ENCODE results near the gene SDSL. TPM values are rescaled to one million over a fixed set of nuclear protein-coding genes. Genes with fewer than 3 reads are reported as not detected.

The SDSL gene
- total RNA-seq, 1 donor from 2014 or later: 93.0 TPM

DNA sequence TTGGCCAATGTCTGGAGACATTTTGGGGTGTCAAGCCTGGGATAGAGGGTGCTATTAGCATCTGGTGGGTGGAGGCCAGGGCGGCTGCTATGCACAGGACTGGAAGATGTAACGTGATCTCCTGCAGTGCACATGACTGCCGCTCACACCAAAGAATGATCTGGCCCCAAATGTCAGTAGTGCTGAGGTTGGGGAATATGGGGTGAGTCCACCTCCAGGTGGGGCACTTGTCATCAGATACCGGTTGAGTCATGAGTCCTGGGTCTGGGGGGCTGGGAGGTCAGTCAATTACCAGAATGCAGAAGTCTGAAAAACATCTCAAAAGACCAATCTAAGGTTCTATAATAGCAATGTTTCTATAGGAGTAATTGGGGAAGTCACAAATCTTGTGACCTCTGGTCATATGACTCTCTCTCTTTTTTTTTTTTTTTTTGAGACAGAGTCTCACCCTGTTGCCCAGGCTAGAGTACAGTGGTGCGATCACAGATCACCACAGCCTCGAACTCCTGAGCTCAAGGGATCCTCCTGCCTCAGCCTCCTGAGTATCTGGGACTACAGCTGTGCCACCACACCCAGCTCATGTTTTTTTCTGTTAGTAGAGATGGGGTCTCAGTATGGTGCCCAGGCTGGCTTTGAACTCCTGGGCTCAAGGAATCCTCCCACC lies 6.0 kb upstream of the SDSL start:
- ATAC-seq: peak; percentile 4

GRCh38 chr12:113418213-113418879 lies 3.8 kb upstream of the SDSL start:
- DNase-seq (ENCODE audit: low spot score) (peak; percentile 97), ATAC-seq (peak; percentile 67)

More for the DNA sequence above, 6.0 kb upstream of the SDSL start:
- no peak for DNase-seq (ENCODE audit: low spot score)

DNA sequence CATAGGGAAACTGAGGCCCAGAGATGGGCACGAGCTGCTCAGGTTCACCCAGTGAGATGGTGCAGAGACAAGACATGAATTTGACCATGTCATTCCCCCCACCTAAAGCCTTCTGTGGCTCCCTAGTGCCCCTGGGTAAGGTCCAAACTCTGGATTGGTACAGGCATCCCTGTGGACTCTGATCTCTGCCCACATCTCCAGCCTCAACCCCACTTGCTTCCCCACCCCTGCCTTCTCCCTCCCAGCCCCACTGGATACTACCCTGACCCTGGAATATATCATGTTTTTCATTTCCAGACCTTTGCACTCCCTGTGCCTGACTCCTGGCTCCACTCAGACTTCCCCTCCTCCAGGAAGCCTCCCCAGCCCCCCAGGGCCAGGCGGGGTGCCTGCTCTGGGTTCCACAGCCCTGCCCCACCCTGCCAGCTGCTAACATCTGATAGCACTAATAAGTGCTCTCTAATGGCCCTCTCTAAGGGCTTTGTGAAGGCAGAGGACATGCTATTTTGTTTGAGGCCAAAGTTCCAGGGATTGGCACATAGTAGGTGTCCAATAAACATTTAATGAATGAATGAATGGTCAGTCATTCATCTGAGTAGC lies 1.1 kb upstream of the SDSL start:
- DNase-seq (ENCODE audit: low spot score): peak; percentile 73

GRCh38 chr12:113422886-113423669 lies 898 bp downstream of the SDSL start:
- no peak for ATAC-seq
- no peak for DNase-seq (ENCODE audit: low spot score)

More for the DNA sequence above, 1.1 kb upstream of the SDSL start:
- ATAC-seq: peak; percentile 15

DNA sequence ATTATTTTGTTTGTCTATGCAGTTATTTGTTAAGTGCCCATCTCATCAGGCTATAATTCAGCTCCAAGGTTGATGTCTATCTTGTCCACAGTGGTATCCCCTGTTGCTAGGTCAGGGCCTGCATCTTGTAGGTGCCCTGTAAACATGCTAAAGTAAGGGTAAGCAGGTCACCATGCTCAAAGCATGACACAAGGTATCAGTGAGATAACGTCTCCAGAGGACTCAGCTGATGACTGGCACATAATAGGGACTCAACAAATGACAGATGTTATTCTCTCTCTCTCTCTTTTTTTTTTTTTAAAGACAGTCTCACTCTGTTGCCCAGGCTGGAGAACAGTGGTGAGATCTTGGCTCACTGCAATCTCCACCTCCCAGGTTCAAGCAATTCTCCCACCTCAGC lies 2.3 kb downstream of the SDSL start:
- DNase-seq (ENCODE audit: low spot score) (no peak), ATAC-seq (no peak)

- ATAC-seq (peak; percentile 50), DNase-seq (ENCODE audit: low spot score) (peak; percentile 67)
These were observed 3.0 kb downstream of the SDSL start for GRCh38 chr12:113424915-113425823.

GRCh38 chr12:113425960-113426453 lies 3.8 kb downstream of the SDSL start:
- DNase-seq (ENCODE audit: low spot score) (no peak), ATAC-seq (no peak)

- no peak for ATAC-seq
These were observed 5.7 kb downstream of the SDSL start for GRCh38 chr12:113427882-113428281.

DNA sequence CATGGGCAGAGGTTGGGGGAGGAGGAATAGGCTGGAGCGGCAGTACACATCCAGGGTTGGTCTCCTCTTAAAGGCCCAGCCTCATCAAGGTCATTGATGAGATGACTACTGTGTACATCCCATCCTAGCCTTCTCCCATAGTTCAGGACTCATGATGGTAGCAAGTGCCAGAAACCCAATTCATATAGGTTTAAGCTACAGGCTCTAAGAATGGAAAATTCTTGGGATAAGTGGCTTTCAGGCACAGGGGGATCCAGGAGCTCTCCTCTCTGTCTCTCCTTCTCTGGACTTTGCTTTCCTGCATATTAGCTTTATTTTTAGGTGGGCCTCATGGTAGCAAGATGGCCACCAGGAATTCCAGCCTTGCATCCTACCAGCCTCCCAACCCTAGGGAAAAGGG lies 6.3 kb downstream of the SDSL start:
- ATAC-seq: no peak
- no peak for DNase-seq (ENCODE audit: low spot score)

More at GRCh38 chr12:113427882-113428281, 5.7 kb downstream of the SDSL start:
- DNase-seq (ENCODE audit: low spot score): no peak

- ATAC-seq (no peak), DNase-seq (ENCODE audit: low spot score) (no peak)
These were observed 10.8 kb downstream of the SDSL start for GRCh38 chr12:113432986-113433385.

- ATAC-seq (no peak), DNase-seq (ENCODE audit: low spot score) (no peak)
These were observed 13.2 kb downstream of the SDSL start for GRCh38 chr12:113435367-113435766.

DNA sequence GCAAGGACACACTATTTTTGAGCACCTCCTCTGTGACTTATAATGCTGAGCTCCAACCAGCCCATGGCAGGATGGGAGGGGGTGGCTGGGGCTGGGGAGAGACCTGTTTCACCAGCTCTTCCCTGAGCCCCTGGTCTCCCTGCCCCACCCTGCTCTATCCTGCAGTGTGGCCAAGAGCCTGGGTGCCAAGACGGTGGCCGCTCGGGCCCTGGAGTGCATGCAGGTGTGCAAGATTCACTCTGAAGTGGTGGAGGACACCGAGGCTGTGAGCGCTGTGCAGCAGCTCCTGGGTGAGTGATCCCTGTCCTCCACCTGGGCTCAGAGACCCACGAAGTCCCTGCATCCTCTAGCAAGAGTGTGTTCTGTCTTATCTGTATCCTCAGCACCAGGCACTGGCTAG lies 14.4 kb downstream of the SDSL start:
- no peak for ATAC-seq

DNA sequence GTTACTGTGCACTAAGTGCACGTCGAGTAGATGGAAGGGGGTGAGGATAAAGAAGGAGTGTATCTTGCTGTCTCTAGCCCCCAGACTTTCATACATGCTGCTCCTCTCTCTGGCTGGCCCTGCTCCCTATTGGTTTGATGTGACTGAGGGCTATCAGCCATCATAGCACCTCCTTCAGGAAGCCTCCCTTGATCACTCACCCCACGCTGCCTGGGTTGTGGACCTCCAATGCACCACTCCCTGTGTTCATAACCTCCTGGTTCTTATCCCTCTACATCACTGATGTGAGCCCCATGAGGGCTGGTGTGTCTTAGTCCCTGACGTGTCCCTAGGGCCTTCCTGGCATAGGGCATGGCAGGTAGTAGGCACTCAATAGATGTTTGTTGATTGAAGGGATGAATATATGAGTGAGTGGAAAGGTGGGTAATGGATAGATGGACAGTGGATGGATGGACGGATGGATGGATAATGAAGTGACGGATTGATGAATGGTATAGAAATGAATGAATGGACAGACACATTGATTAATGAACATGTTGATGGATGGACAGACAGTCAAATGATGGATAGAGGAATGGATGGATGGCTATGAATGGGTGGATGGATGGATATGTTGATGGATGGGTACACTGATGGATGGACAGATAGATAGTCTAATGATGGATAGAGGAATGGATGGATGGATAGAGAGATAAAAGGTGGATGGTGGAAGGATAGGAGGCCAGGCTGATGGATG lies 15.0 kb downstream of the SDSL start:
- no peak for ATAC-seq

More for the DNA sequence above, 14.4 kb downstream of the SDSL start:
- DNase-seq (ENCODE audit: low spot score): no peak

GRCh38 chr12:113437729-113438100 lies 15.5 kb downstream of the SDSL start:
- DNase-seq (ENCODE audit: low spot score) (no peak), ATAC-seq (no peak)

More for the DNA sequence above, 15.0 kb downstream of the SDSL start:
- DNase-seq (ENCODE audit: low spot score): no peak

DNA sequence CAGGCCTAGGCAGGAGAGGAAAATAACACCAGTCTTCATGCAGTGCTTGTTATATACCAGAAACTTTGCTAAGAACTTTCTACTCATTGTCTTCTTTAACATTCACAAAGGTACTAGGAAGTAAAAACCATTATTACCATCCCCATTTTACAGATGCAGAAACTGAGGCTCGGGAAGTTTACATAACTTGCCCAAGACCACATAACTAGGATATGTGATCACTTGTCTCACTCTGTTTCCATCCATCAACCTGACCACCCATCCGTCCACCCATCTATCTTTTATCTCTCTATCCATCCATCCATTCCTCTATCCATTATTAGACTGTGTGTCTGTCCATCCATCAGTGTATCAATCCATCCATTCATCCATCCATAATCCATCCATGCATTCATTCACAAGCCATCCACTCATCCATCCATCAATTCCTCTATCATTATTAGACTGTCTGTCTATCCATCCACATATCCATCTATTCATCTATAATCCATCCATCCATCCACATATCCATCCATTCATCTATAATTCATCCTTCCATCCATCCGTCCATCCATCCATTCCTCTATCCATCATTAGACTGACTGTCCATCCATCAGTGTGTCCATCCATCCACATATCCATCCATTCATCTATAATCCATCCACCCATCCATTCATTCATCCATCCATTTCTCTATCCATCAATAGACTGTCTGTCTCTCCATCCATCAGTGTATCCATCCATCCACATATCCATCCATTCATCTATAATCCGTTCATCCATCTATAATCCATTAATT lies 16.5 kb downstream of the SDSL start:
- no peak for DNase-seq (ENCODE audit: low spot score)
- no peak for ATAC-seq

DNA sequence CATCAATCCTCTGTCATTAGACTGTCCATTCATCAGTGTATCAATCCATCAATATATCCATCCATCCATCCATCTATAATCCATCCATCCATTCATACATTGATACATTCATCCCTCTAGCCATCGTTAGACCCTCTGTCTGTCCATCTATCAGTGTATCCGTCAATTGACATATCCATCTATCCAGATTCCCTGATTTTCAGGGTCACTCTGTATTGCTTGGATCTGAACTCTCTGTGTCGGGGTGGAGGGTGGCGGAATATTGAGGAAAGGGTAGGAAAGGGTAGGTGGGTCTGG lies 17.1 kb downstream of the SDSL start:
- no peak for DNase-seq (ENCODE audit: low spot score)
- ATAC-seq: no peak

- ATAC-seq: peak; percentile 76
These were observed 17.4 kb downstream of the SDSL start for GRCh38 chr12:113439606-113440030.

GRCh38 chr12:113440336-113440735 lies 18.2 kb downstream of the SDSL start:
- DNase-seq (ENCODE audit: low spot score) (no peak), ATAC-seq (no peak)

More at GRCh38 chr12:113439606-113440030, 17.4 kb downstream of the SDSL start:
- no peak for DNase-seq (ENCODE audit: low spot score)
